Measurements from ENCODE around the gene ATE1.

DNA sequence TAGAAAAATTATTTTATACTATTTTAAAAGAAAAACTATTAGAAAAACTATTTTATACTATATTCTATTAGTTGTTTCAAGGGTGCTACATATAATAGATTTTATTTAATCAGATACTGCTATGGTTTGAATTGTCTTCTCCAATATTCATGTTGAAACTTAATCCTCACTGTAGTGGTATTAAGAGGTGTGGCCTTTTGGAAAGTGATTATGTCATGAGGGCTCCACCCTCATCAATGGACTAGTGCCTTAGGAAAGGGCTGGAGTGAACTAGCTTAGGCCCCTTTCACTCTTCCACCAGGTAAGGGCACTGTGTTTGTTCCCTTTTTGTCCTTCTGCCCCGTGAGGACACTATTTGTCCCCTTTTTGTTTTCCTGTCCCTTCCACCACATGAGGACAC is 111.6 kb downstream of the ATE1 start:
- TF ChIP-seq, protein P1, sequence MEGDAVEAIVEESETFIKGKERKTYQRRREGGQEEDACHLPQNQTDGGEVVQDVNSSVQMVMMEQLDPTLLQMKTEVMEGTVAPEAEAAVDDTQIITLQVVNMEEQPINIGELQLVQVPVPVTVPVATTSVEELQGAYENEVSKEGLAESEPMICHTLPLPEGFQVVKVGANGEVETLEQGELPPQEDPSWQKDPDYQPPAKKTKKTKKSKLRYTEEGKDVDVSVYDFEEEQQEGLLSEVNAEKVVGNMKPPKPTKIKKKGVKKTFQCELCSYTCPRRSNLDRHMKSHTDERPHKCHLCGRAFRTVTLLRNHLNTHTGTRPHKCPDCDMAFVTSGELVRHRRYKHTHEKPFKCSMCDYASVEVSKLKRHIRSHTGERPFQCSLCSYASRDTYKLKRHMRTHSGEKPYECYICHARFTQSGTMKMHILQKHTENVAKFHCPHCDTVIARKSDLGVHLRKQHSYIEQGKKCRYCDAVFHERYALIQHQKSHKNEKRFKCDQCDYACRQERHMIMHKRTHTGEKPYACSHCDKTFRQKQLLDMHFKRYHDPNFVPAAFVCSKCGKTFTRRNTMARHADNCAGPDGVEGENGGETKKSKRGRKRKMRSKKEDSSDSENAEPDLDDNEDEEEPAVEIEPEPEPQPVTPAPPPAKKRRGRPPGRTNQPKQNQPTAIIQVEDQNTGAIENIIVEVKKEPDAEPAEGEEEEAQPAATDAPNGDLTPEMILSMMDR (IDR thresholded peaks at IDR 0.05): no peak
- no peak for TF ChIP-seq POLR2AphosphoS5 (IDR thresholded peaks at IDR 0.05)

Data from breast epithelium (tissue), 3 donors.